NCI-H1417 treated with DMSO at 0.1 percent for 48 hours (cell line): ENCODE data around the gene ATP5ME.
"Not testable (repeated sequence)": the region's sequence is repeated elsewhere in the genome, so short reads cannot be mapped to it uniquely, and the experiment has no call there.

ENCODE experiments used
- DNase-seq: peaks from one replicate; lab custom pipeline; 2025; lab: John Stamatoyannopoulos, UW

Gene ATP5ME

DNA sequence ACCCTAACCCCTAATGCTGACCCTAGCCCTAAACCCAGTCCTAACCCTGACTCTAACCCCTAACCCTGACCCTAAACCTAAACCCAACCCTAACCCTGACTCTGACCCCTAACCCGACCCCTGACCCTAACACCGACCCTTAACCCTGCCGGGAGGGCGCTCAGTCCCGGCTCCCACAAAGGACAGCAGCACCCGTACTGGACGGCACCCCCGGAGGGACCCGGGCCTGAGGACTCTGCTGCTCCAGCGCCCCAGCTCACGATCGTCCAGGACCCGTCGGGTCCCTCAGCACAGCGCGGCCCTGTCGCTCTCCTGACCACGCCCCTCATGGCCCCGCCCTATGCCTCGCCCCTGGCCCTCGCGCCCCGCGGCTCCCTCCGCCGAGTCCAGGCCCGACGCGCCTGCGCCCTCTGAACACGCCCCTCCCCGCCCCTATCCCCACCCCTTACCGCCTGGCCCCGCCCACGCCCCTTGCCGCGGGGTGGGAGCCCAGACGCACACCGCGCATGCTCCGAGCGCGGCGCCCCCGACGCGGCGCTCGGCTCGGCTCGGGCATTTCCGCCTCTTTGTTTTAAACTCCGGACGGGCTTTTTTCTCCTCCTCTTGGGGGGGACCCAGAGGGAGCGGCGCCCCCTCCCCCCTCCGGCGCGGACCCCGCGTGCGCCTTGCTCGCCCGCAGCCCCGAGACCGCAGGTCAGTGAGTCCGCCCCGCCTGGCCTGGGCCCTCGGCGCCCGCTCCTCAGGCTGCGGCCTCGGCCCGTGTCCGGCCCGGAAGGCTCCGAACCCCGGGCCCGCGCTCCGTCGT lies 31.4 kb upstream of the ATP5ME start, which contains the start of gene PCGF3:
Gene PCGF3 (plus strand): TSS at position 555 of the 805 bp plus-strand sequence. CDS start 27,849 bp downstream, outside the sequence.
- DNase-seq, result peak; percentile 38

DNA sequence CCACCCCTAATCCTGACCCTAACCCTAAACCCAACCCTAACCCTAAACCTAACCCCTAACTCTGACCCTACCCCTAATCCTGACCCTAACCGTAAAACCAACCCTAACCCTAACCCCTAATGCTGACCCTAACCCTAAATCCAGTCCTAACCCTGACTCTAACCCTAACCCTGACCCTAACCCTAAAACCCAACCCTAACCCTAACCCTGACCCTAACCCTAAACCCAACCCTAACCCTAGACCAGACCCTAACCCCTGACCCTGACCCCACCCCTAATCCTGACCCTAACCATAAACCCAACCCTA lies 30.8 kb upstream of the ATP5ME start:
- no peak for DNase-seq

DNA sequence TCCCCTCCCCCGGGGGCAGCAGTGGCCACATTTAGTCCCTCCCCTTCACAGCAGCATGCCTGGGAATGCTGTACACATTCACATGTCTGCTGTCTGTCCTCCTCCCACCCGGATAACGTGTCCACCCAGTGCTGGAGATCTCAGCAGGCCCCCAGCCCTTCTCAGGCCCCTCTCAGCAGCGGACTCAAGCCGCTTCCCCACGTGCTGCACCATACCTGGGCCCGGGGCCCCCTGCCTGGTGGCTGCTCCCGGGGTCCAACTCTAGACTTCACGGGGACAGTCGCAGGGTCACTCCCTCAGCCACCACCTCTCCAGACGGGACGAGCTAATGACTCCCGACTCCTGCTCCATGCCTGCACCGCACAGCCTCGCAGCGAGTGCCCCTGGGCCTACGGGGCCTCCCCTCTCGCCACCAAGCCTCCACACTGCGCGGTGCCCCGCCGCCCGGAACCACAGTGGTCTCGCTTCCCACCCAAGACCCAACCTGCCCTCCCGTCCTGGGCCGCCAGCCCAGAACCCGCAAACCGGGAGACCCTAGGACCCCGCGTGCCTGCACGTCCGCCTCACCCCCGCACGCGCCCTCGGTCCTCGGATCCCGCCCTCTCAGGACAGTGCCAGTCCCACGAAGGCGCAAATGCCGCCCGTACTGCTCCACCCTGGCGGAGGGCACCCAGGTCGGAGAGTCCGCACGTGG lies 30.3 kb upstream of the ATP5ME start:
- DNase-seq, result no peak

DNA sequence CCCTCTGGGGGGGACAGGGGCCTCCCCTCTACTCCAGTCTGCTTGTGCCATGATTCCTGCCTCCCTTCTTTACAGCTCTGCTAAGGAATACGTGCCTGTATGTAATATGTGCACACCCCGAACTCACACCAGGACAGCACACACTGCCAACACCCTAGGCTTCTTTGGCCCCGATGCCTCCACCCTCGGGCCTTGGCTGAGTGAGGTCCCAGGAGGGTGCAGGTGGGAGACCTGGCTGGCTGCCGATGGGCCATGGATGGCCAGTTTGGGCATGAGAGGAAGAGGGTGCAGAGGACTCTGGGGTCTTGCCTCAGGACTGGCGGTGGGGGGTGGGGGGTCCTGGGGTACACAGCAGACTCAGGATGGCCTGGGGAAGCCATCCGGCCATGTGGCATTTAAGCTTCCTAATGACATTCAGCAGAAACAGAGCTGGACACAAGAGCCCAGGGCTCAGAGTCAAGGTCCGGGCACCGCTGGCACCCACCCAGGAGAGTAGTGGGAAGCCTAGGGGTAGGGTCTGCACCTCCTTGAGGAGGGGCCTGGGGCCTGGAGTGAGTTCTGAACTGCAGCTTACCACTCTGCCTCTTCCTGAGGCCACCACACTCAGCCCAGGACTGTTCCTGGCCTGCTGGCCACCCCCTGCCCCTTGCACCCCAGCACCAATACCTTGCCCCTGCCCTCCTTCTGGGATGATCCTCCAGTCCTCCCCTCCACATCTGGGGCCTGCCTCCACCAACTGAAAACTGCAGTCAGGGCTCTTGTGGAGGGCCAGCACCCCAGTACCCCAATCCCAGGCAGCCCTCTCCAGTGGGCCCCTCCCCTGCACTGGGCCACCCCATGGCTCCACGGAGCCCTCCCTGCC lies 29.5 kb upstream of the ATP5ME start:
- DNase-seq, result no peak

- DNase-seq, result no peak
Observed at GRCh38 chr4:702618-703048, 28.6 kb upstream of the ATP5ME start.

DNA sequence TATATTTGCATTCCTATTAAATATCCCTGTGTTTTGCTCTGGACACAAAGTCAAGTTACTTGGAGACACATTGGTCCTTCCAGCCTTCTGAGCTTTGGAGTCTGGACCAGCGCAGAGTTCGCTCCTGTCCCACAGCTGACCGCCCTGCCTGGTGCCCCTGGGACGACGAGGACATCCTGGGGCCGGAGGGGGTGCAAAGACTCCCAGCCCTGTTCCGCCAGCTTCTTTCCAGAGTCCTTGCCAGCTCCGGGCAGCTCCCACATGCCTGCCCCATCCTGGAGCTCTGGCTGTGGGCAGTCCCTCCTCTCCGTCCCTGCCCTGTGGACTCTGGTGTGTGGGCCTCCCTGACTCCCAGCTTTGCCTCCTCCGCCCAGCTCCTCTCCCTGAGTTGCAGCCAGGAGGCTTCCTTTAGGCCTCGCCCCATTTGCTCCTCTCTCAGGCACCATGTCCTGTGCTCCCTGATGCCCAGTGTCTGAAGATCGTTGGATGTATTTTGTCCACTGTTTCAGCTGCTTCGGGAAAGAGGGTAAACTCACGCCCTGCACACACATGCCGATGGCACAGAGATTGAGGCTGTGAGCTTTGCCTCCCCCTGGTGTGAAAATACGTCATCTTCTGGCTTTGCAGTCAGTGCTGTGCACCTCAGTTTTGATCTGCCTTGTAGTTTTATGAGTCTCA lies 26.6 kb upstream of the ATP5ME start:
- no peak for DNase-seq

DNA sequence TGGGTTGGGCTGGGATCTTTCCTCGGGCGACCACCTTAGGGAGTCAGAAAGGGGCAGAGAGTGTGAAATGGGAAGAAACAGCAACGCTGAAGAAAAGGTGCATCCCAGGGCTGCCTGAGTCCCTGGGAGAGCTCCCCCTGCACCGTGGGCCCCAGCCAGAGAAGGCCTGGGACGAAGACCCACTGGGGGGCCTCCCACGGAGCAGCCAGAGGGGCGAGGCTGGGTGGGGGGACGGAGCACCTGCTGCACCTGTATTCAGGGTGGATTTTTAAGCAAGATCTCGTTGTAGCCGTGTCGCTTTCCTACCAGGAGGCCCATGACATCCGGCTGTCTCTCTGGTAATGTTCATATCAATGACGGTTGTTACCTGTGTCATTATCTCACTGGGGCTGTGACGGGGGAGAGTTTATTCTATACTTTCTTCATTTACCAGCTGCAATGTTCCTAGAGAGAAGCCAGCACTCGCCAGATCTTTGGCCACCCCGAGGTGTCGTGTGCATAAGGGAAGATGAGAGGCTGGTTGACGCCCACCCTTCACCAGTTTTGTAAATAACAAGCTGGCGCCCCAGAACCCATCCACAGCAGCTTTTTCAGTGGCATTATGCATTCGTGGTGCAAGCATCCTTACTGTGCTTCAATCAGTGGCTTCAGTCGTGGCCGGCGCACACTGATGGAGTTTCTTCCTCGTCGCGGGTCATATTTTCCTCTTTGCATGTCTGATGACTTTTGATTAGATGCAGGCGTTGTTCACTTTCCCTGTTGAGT lies 25.9 kb upstream of the ATP5ME start:
- DNase-seq, result no peak

GRCh38 chr4:694341-694940 lies 20.4 kb upstream of the ATP5ME start:
- not testable (repeated sequence) for DNase-seq

DNA sequence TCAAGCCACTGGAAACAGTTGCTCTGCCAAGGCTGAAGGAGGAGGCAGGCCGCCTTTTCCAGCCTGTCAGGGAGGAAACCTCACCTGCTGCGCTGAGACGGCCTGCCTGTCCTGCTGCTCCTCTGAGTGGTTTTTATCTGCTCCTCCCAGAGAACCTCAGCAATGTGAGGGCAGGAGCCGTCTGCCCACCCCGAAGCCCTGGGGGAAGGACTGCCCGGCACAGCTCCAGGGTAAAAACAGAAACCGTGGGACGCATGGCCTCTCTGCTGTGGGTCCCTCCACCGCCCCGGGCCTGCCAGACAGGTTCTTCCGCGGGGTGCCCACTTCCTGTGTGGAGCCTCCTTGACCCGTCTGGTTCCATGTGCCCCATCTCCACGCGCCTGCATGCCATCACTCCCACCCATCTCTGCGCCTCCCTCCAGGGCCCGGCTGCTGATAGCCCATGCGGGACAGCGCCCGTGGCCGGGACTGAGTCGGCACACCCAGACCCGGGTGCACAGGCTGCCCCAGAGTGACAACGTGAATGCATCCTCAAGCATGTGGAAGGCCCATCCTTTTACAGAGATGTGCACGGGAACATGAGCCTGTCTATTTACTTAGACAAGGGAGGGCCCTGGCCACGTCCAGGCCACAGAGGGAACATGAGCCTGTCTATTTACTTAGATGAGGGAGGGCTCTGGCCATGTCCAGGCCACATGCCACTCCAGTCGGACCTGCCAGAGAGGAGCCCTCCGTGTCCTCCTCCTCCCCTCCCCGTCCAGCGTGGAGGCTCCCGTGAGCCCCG lies 18.9 kb upstream of the ATP5ME start:
- no peak for DNase-seq

DNA sequence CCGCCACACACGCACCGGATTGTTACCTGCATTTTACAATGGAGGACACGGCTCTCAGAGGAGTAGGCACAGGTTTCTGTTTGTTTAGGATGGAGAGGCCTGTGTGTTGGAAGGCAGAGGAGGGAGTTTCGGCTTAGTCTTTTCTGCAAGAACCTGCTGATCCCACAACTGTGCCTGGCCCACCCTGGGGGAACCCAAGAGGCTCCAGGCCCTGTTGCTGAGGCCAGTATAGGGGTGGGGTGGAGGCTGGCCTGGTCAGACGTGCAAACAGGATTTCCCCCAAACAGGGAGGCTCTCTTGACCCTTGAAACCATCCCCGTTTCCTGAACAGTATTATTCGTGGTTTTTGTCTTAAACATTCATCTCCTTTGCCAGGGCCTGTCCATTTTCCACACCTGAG lies 15.6 kb upstream of the ATP5ME start:
- no peak for DNase-seq

GRCh38 chr4:688854-689681 lies 15.0 kb upstream of the ATP5ME start, which contains the start of gene SLC49A3:
Gene SLC49A3 (minus strand): TSS chr4:689151. CDS start chr4:689127, 24 bp downstream.
- DNase-seq, result no peak

DNA sequence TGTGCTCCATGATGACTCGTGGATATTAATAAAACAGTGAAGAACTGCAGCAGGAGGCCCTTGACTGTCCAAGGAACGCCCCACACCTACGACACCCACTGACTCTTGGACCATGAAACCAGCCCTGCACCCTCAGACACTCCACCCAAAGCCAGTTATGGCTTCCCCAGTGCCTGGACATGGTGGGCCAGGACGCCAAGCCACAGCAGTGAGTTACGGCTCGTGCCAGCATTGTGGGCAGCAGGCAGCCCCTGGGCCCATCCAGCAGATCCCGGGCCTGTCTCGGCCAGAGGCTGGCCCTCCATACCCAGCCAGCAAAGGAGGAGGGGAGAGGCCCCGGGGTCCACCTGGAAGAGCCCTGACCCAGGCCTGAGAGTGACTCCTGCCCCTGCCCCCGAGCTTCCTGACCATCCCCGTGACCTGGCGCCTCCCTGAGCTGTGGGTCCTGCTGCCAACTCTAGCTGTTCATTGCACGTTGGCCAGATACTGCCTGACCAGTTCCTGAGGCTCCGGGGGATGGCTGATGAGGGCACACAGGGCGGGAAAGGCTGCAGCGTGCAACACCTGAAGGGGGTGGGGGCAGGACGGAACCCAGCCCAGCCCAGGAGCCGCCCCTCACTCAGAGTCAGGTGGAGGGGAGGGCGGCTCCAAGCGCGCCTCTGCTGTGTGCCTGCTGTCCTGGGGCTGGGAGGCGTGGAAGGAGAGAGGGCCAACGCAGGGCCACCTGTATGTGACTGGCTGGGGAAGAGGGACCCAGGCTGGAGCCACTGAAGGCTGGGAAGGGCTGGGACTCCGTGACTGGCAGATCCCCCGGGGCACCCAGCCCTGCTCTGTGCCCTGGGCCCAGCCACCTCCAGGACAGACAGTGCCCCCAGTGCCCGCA lies 14.1 kb upstream of the ATP5ME start:
- no peak for DNase-seq

GRCh38 chr4:687048-687970 lies 13.2 kb upstream of the ATP5ME start:
- DNase-seq, result no peak

DNA sequence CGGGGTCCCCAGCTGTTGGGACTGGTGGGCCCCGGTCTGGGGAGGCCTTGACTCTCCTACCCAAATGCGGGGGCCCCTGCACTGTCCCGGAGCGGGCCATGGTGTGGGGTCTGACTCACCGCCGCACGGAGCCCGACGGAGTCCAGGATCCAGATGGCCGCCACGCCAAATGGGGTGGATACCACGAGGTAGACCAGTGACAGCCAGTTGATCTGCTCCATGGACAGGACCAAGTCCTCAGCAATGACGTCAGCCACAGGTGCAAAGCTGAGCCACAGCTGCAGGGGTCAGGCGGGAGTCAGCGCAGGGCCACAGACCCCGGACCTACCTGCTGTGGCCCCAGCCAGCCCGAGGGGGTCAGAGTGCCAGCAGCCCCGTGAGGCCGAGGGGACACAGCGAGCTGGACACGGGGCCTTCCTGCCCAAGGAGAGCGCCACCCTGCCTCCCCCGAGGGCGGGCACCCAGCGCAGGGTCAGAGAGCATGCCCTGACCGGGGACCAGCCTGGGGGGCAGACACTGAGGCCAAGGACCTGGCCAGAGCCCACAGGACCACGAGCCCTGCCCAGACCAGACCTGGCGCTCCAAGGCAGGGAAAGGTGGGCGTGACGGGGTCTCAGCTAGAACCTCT lies 12.5 kb upstream of the ATP5ME start:
- DNase-seq, result no peak

- DNase-seq, result no peak
Observed at GRCh38 chr4:685679-686412, 11.8 kb upstream of the ATP5ME start.
